IMR-90 (cell line): ENCODE measurements around the gene ZC3H15. TPM values are rescaled to one million over a fixed set of nuclear protein-coding genes. Genes with fewer than 3 reads are reported as not detected.

ENCODE experiments used
- ATAC-seq: fragments of 200-7000 bp; cut with Tn5 transposase; 2 replicates; pipeline ENCODE4 v1.9.1; 2020; ENCODE audit warnings: low read depth, mild to moderate bottlenecking, moderate library complexity
- BruUV-seq: library from RNA; stranded (reverse); fragments of 400-500 nt; replicated peaks from 2 replicates; lab custom pipeline; 2021; lab: Mats Ljungman, UMichigan
- CTCF ChIA-PET: fragments of 300-600 bp; formaldehyde crosslinking; extraction: SDS; loops from one replicate; lab custom pipeline; 2021; ENCODE audit warnings: antibody characterized with exemption; lab: Yijun Ruan, JAX
- POLR2A ChIA-PET: fragments of 300-600 bp; sonication (Branson Sonifier 250); formaldehyde crosslinking; loops from one replicate; lab custom pipeline; 2022; ENCODE audit warnings: antibody characterized with exemption; ENCODE audit not compliant: unreplicated experiment; lab: Charles Lee
- DNase-seq: peaks from one replicate; pipeline ENCODE4 v3.0.0; 2013
- H2AFZ ChIP-seq: replicated peaks from 2 replicates; pipeline ENCODE3; 2013; ENCODE audit warnings: low read length, mild to moderate bottlenecking; ENCODE audit not compliant: poor library complexity
- H2AK5ac ChIP-seq: 2 replicates; pipeline ENCODE4 v1.6.1; 2013; ENCODE audit warnings: low read depth, low read length, inconsistent platforms
- H2AK9ac ChIP-seq: replicated peaks from 2 replicates; pipeline ENCODE3; 2013; ENCODE audit warnings: mild to moderate bottlenecking, low read depth, low read length, moderate library complexity; ENCODE audit not compliant: poor library complexity
- H2BK120ac ChIP-seq: 2 replicates; pipeline ENCODE4 v1.6.1; 2013; ENCODE audit warnings: low read depth, low read length, inconsistent platforms
- H2BK15ac ChIP-seq: 3 replicates; pipeline ENCODE4 v1.6.1; 2013; ENCODE audit warnings: low read depth, low read length, inconsistent platforms
- H2BK20ac ChIP-seq: 2 replicates; pipeline ENCODE4 v1.6.1; 2013; ENCODE audit warnings: low read depth, mild to moderate bottlenecking, inconsistent platforms, low read length, moderate library complexity
- H2BK5ac ChIP-seq: 2 replicates; pipeline ENCODE4 v1.6.1; 2013; ENCODE audit warnings: mild to moderate bottlenecking, low read depth, low read length, inconsistent platforms; ENCODE audit not compliant: poor library complexity, severe bottlenecking
- H3K14ac ChIP-seq: replicated peaks from 2 replicates; pipeline ENCODE4 v1.6.1; 2013; ENCODE audit warnings: low read depth, low read length, inconsistent platforms
- H3K18ac ChIP-seq: 2 replicates; pipeline ENCODE4 v1.6.1; 2013; ENCODE audit warnings: low read depth, low read length, control low read depth
- H3K23ac ChIP-seq: 2 replicates; pipeline ENCODE4 v1.6.1; 2013; ENCODE audit warnings: low read depth, low read length, inconsistent platforms
- H3K27ac ChIP-seq: 2 replicates; pipeline ENCODE4 v1.5.1; 2013; ENCODE audit warnings: mild to moderate bottlenecking, control low read depth, low read length; ENCODE audit not compliant: insufficient read depth
- H3K27me3 ChIP-seq: 2 replicates; pipeline ENCODE4 v1.6.1; 2013; ENCODE audit warnings: low read length; ENCODE audit not compliant: control insufficient read depth, insufficient read depth
- H3K36me3 ChIP-seq: 2 replicates; pipeline ENCODE4 v1.6.1; 2013; ENCODE audit warnings: low read length, mixed read lengths; ENCODE audit not compliant: control insufficient read depth, insufficient read depth
- H3K4ac ChIP-seq: 2 replicates; pipeline ENCODE4 v1.6.1; 2013; ENCODE audit warnings: low read depth, low read length, inconsistent platforms
- H3K4me1 ChIP-seq: 2 replicates; pipeline ENCODE4 v1.6.1; 2013; ENCODE audit warnings: low read length, mixed read lengths; ENCODE audit not compliant: control insufficient read depth, insufficient read depth
- H3K4me2 ChIP-seq: 2 replicates; pipeline ENCODE4 v1.6.1; 2013; ENCODE audit warnings: low read depth, mild to moderate bottlenecking, control low read depth, low read length, moderate library complexity
- H3K4me3 ChIP-seq: 2 replicates; pipeline ENCODE4 v1.5.1; 2013; ENCODE audit warnings: low read depth, mild to moderate bottlenecking, control low read depth, low read length, moderate library complexity; ENCODE audit not compliant: insufficient read depth
- H3K56ac ChIP-seq: 2 replicates; pipeline ENCODE4 v1.6.1; 2013; ENCODE audit warnings: low read length, inconsistent platforms; ENCODE audit not compliant: insufficient read depth; ENCODE audit errors: extremely low read depth
- H3K79me1 ChIP-seq, 2 experiments: 2 replicates each; pipeline ENCODE4 v1.6.1; 2013; ENCODE audit warnings: low read length in 2 of 2, inconsistent platforms in 1 of 2, low read depth in 1 of 2
- H3K9ac ChIP-seq: 2 replicates; pipeline ENCODE4 v1.6.1; 2013; ENCODE audit warnings: low read depth, low read length, control low read depth
- H3K9me1 ChIP-seq: 2 replicates; pipeline ENCODE4 v1.6.1; 2013; ENCODE audit warnings: low read length, inconsistent platforms; ENCODE audit not compliant: insufficient read depth
- H3K9me3 ChIP-seq: 2 replicates; pipeline ENCODE4 v1.6.1; 2013; ENCODE audit warnings: low read length; ENCODE audit not compliant: control insufficient read depth, insufficient read depth
- H4K20me1 ChIP-seq: 2 replicates; pipeline ENCODE4 v1.6.1; 2013; ENCODE audit warnings: low read length, inconsistent platforms; ENCODE audit not compliant: insufficient read depth
- H4K5ac ChIP-seq: 2 replicates; pipeline ENCODE4 v1.6.1; 2013; ENCODE audit warnings: mild to moderate bottlenecking, low read depth, low read length, control low read depth
- H4K8ac ChIP-seq, 2 experiments: 2 replicates each; pipeline ENCODE4 v1.6.1; 2013; ENCODE audit warnings: low read depth in 2 of 2, low read length in 2 of 2, control low read depth in 1 of 2, inconsistent platforms in 1 of 2
- H4K91ac ChIP-seq: 2 replicates; pipeline ENCODE4 v1.6.1; 2013; ENCODE audit warnings: low read depth, low read length, inconsistent platforms; ENCODE audit not compliant: insufficient read depth
- BHLHE40 ChIP-seq: fragments of 150-350 bp; IDR thresholded peaks from 2 replicates; pipeline ENCODE4 v1.6.1; 2016; ENCODE audit warnings: mild to moderate bottlenecking, low read depth, low read length
- CEBPB ChIP-seq: IDR thresholded peaks from 2 replicates; pipeline ENCODE4 v1.6.1; 2012; ENCODE audit warnings: low read depth, low read length, improper control_type of control experiment
- CHD1 ChIP-seq: IDR thresholded peaks from 2 replicates; pipeline ENCODE4 v1.6.1; 2012; ENCODE audit warnings: low read depth, low read length, improper control_type of control experiment
- ELK1 ChIP-seq: fragments of 150-350 bp; IDR thresholded peaks from 2 replicates; pipeline ENCODE4 v1.6.1; 2016; ENCODE audit warnings: low read depth, mild to moderate bottlenecking, low read length, moderate library complexity, borderline replicate concordance
- FOS ChIP-seq: fragments of 150-350 bp; IDR thresholded peaks from 2 replicates; pipeline ENCODE4 v1.6.1; 2016; ENCODE audit warnings: low read depth, low read length
- MAFK ChIP-seq: IDR thresholded peaks from 2 replicates; pipeline ENCODE4 v1.6.1; 2012; ENCODE audit warnings: low read depth, low read length, improper control_type of control experiment
- MAZ ChIP-seq: IDR thresholded peaks from 2 replicates; pipeline ENCODE4 v1.6.1; 2012; ENCODE audit warnings: low read depth, mild to moderate bottlenecking, low read length, improper control_type of control experiment, moderate library complexity, borderline replicate concordance
- MXI1 ChIP-seq: IDR thresholded peaks from 2 replicates; pipeline ENCODE4 v1.6.1; 2012; ENCODE audit warnings: low read depth, mild to moderate bottlenecking, low read length, moderate library complexity, borderline replicate concordance
- NFE2L2 ChIP-seq: fragments of 150-350 bp; IDR thresholded peaks from 2 replicates; pipeline ENCODE4 v1.6.1; 2016; ENCODE audit warnings: low read depth, mild to moderate bottlenecking, low read length
- POLR2A ChIP-seq: IDR thresholded peaks from 2 replicates; pipeline ENCODE4 v1.6.1; 2012; ENCODE audit warnings: mild to moderate bottlenecking, low read depth, low read length
- RAD21 ChIP-seq: IDR thresholded peaks from 2 replicates; pipeline ENCODE4 v1.6.1; 2012; ENCODE audit warnings: low read length, improper control_type of control experiment
- RCOR1 ChIP-seq: IDR thresholded peaks from 2 replicates; pipeline ENCODE4 v1.6.1; 2012; ENCODE audit warnings: mild to moderate bottlenecking, low read length, improper control_type of control experiment; ENCODE audit not compliant: insufficient replicate concordance
- RFX5 ChIP-seq: IDR thresholded peaks from 2 replicates; pipeline ENCODE4 v1.8.0; 2012; ENCODE audit warnings: low read depth, mild to moderate bottlenecking, low read length, moderate library complexity
- SMC3 ChIP-seq: fragments of 150-350 bp; IDR thresholded peaks from 2 replicates; pipeline ENCODE4 v1.6.1; 2016; ENCODE audit warnings: low read depth, mild to moderate bottlenecking, antibody characterized with exemption, low read length, moderate library complexity
- dilution Hi-C: fragments of 300-500 bp; cut with HindIII; formaldehyde crosslinking; loops from one replicate; pipeline ENCODE4 v1.14.3; 2018; ENCODE audit warnings: low sequenced_read_pairs; ENCODE audit not compliant: unreplicated experiment
- in situ Hi-C: fragments of 300-500 bp; cut with MboI; formaldehyde crosslinking; loops from 3 replicates; pipeline ENCODE4 v1.14.3; 2019; ENCODE audit warnings: low sequenced_read_pairs, inconsistent platforms, mixed read lengths
- intact Hi-C: fragments of 100-400 bp; cut with micrococcal nuclease; formaldehyde crosslinking; loops from 2 replicates; pipeline ENCODE4 v1.10.0; 2022
- polyA plus RNA-seq, 3 experiments: library from polyadenylated mRNA; depleted of rRNA; stranded (reverse); fragments of >200 nt; gene quantifications; 2 replicates each; pipeline ENCODE4 v1.2.3, GENCODE V29; 2012; ENCODE audit warnings: low replicate concordance in 1 of 3
- total RNA-seq: library from RNA; depleted of rRNA; stranded (reverse); fragments of >200 nt; gene quantifications from 2 replicates; pipeline ENCODE4 v1.2.3, GENCODE V29; 2012

Gene ZC3H15
- total and polyA plus RNA-seq, 2 of the 4 experiments (the other 2 are of a cell fraction) = 22.9 to 47.4 TPM

- H2BK120ac ChIP-seq = no peak overlapping the region
- CTCF ChIA-PET = no interaction called here
- no peak overlapping the region for H2BK5ac ChIP-seq
- H3K27me3 ChIP-seq = no peaks in the 10 kb centered on the region
- no peak overlapping the region for H3K23ac ChIP-seq
- no peak overlapping the region for H3K18ac ChIP-seq
- H3K9me3 ChIP-seq = no peaks in the 10 kb centered on the region; the same call in 1 of the 2 replicates
- DNase-seq = no peak
- ATAC-seq = no peak
- H2AFZ ChIP-seq = no peak overlapping the region
- peaks cover 15% of the 10 kb centered on the region for H3K36me3 ChIP-seq
- no peak for TF ChIP-seq SMC3
- no peak for TF ChIP-seq RFX5
- no peak for TF ChIP-seq MXI1
- TF ChIP-seq ELK1 = no peak
- no peak for TF ChIP-seq MAZ
- no peak for TF ChIP-seq CHD1
- no peak for TF ChIP-seq BHLHE40
- no peak for TF ChIP-seq RAD21
- no peak for TF ChIP-seq CEBPB
- no peak for TF ChIP-seq NFE2L2
- no peak for TF ChIP-seq FOS
- no peak; the same call in 1 of the 2 replicates for TF ChIP-seq MAFK
- no peak for TF ChIP-seq RCOR1
- TF ChIP-seq POLR2A = no peak
- dilution Hi-C loops (no loop called here), intact Hi-C loops (no loop called here), in situ Hi-C loops (loop anchor here (25.0 kb wide), 2 partner anchors 320 to 945 kb away; partner anchors contain the start of gene ZSWIM2)
- POLR2A ChIA-PET = no interaction called here
- peaks cover 6% of the 10 kb centered on the region in 2 experiments; a peak in 3 of 4 replicates for H3K79me1 ChIP-seq
- H4K5ac ChIP-seq = no peak overlapping the region
- no peak overlapping the region for H2BK20ac ChIP-seq
- H3K4me2 ChIP-seq = no peak overlapping the region
- no peak overlapping the region for H3K4me3 ChIP-seq
- no peaks in the 10 kb centered on the region for H3K9me1 ChIP-seq
- no peak overlapping the region for H3K14ac ChIP-seq
- H4K20me1 ChIP-seq = no peaks in the 10 kb centered on the region; the same call in 1 of the 2 replicates
- no peak overlapping the region for H4K8ac ChIP-seq
- H3K4me1 ChIP-seq = no peaks in the 10 kb centered on the region
- no peak overlapping the region for H3K4ac ChIP-seq
- H3K56ac ChIP-seq = no peak overlapping the region
- no peak overlapping the region for H3K9ac ChIP-seq
- BruUV-seq = no TSS peak
- H2BK15ac ChIP-seq = no peak overlapping the region
- H4K91ac ChIP-seq = no peak overlapping the region
- H2AK9ac ChIP-seq = no peak overlapping the region
- H3K27ac ChIP-seq = no peak overlapping the region
- no peak overlapping the region for H2AK5ac ChIP-seq
Observed at GRCh38 chr2:186517090-186517489, 31.0 kb downstream of the ZC3H15 start.
